B cell (primary cell): ENCODE measurements around the gene KLF1.

ENCODE experiments used
- CTCF ChIP-seq: fragments of 200-600 bp; IDR thresholded peaks from one replicate; pipeline ENCODE4 v1.8.0; 2022; ENCODE audit warnings: antibody characterized with exemption, mild to moderate bottlenecking
- EZH2 ChIP-seq: IDR thresholded peaks from 2 replicates; pipeline ENCODE4 v1.6.1; 2012; ENCODE audit warnings: borderline replicate concordance, low read depth, mild to moderate bottlenecking, moderate library complexity, low read length; ENCODE audit not compliant: insufficient read depth, poor library complexity, severe bottlenecking

- TF ChIP-seq CTCF (peak; percentile 63), EZH2 (no peak)
Observed at GRCh38 chr19:12838182-12838885, 48.7 kb downstream of the KLF1 start, which contains the start of gene MAST1.
